ENCODE data around the gene POTEI.
"Not testable (repeated sequence)": the region's sequence is repeated elsewhere in the genome, so short reads cannot be mapped to it uniquely, and the experiment has no call there.

Gene POTEI

DNA sequence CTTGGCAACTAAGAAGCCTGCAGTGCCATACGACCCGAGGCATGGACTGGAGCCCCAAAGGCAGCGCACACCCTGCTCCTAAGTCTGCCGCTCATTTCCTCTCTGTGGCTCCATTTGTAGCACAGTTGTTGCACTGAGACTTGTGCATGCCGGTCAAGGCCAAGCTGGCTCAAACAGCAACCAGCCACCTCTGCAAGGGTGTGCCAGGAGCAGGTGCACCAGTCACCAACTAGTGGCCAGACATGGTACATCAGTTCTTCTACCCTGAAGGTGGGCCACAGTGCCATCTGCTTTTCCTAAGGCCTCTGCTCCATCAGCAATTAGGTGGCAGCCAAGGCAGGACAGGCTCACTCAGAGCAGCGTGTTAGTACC, 54.4 kb downstream of the POTEI start:
- not testable (repeated sequence) for DNase-seq

DNA sequence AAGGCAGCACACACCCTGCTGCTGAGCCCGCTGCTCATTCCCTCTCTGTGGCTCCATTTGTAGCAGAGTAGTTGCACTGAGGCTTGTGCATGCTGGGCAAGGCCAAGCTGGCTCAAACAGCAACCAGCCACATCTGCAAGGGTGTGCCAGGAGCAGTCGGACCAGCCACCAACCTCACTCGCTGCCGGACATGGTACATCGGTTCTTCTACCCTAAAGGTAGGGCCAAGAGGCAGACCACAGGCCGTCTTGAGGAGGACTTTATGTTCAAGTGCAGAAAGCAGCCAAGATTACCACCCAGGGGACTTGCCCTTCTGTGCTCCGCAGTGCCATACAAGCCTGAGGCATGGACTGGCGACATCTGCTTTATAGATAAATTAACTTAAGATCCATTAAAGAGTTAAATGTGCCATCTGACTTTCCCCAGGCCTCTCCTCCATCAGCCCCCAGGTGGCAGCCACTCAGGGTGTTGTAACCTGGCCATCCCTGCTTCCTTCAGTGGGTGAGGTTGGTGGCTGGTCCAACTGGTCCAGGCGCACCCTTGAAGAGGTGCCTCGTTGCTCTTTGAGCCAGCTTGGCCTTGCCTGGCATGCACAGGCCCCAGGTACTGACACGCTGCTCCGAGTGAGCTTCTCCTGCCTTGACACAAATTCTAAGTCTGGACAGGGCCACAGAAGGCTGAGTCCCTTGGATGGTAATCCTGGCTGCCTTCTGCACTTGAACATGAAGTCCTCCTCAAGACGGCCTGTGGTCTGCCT, 55.0 kb downstream of the POTEI start:
- not testable (repeated sequence) for DNase-seq

DNA sequence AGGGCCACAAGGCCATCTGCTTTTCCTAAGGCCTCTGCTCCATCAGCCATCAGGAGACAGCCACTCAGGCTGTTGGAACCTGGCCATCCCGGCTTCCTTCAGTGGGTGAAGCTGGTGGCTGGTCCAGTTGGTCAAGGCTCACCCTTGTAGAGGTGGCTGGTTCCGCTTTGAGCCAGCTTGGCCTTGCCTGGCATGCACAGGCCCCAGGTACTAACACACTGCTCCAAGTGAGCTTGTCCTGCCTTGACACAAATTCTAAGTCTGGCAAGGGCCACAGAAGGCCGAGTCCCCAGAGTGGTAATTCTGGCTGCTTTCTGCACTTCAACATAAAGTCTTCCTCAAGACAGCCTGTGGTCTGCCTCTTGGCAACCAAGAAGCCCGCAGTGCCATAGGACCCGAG, 56.2 kb downstream of the POTEI start:
- DNase-seq, result not testable (repeated sequence)

DNA sequence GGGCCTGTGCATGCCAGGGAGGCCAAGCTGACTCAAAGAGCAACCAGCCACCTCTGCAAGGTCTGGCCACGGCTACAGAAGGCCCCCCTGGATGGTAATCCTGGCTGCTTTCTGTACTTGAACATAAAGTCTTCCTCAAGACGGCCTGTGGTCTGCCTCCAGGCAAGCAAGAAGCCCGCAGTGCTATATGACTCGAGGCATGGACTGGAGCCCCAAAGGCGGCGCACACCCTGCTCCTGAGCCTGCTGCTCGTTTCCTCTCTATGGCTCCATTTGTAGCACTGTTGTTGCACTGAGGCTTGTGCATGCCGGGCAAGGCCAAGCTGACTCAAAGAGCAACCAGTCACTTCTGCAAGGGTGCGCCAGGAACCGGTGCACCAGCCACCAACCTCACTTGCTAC, 57.3 kb downstream of the POTEI start:
- DNase-seq, result not testable (repeated sequence)

DNA sequence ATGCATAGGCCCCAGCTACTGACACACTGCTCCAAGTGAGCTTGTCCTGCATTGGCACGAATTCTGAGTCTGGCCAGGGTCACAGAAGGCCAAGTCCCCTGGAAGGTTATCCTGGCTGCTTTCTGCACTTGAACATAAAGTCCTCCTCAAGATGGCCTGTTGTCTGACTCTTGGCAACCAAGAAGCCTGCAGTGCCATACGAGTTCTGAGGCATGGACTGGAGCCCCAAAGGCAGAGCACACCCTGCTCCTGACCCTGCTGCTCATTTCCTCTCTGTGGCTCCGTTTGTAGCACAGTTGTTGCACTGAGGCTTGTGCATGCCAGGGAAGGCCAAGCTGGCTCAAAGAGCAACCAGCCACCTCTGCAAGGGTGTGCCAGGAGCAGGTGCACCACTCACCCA, 57.9 kb downstream of the POTEI start:
- not testable (repeated sequence) for DNase-seq

DNA sequence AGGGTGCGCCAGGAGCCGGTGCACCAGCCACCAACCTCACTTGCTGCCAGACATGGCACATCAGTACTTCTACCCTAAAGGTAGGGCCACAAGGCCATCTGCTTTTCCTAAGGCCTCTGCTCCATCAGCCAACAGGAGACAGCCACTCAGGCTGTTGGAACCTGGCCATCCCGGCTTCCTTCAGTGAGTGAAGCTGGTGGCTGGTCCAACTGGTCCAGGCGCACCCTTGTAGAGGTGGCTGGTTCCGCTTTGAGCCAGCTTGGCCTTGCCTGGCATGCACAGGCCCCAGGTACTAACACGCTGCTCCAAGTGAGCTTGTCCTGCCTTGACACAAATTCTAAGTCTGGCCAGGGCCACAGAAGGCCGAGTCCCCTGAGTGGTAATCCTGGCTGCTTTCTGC, 58.8 kb downstream of the POTEI start:
- DNase-seq, result not testable (repeated sequence)

DNA sequence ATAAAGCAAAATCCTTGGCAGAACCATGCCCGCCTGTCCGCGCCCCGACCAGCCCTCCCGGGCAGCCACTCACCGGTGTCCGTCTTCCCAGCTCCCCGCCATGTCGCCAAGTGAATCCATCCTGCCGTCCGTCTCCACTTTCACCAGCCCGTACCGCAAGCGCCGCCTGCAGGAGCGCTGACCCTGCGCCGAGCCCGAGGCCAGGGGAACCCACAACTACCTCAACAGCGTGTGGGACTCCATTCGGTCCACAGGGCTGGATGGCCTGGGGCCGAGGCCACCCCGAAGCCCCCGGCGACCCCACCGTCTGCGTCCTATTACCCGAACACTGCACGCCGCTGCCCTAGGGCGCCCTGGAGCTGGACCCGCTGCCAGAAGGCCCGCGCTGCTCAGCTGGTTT, 81.5 kb downstream of the POTEI start:
- peak; percentile 36 for DNase-seq

DNA sequence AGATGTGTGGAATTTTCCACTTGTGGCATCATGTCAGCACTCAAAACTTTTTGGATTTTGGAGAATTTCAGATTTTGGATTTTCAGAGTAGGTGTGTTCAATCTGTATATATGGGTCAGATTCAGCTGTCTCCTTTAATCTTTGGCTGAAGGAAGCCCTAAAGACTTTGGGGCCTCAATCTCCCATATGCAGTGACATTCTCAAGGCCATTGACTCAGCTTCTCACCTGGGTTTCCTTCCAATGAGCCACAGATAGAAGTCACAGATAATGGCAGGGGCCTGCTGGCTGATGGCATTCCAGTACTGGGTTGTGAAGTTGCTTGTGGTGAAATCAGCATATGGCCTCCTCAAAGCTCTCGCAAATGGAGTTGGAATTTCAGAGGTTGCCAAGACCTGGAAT, 90.3 kb downstream of the POTEI start:
- DNase-seq, result not testable (repeated sequence)

DNA sequence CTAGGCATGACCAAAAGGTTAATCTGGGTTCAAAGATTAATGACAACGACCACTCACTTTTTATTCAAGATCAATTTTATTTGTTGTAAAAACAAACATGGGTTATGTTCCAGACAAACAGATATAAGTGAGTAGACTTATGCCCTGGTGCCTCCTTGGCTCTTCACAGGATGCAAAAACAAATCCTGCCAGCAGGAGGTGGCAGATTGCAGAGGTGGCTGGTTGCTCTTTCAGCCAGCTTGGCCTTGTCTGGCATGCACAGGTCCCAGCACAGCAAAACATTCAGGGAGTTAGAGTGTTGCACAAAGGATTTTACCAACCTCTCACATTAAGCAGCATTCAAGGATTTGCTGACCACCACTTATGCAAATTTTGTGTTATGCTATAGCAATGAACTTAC, 92.4 kb downstream of the POTEI start:
- DNase-seq, result not testable (repeated sequence)
